ENCODE results near the gene FMN2.

DNA sequence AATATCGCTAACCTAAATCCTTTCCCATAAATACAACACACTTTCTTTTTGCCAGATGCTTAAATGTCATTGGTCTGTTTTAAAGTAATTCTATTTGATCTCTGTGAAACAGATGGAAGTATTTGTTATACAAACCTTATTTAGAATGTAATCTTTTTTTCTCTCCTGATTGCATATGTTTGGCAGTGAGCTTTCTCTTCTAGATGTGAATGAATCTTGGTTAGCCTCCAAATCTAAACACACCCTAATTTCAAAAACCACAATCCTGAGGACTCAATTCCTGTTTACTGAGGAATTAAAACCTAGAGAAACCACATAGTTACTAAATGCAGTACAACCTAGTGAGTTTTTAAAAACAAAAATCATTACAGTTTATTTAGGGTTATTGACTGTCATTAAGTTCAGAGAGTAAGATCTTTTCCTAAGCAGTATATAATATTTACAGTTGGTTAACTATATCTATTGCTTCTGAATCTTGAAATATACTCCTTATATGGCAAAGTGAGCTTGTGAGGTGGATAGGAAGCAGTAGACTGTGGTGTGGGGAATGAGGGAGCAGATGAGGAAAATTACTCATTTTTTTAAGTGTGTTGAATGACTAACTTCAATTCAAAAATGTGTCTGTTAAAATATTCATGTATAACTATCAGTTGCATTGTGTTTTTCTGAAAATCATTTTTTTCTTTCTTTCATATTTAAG is 218.7 kb downstream of the FMN2 start:
- TF ChIP-seq POLR2A (IDR thresholded peaks at IDR 0.05), result no peak
- TF ChIP-seq, protein P1, sequence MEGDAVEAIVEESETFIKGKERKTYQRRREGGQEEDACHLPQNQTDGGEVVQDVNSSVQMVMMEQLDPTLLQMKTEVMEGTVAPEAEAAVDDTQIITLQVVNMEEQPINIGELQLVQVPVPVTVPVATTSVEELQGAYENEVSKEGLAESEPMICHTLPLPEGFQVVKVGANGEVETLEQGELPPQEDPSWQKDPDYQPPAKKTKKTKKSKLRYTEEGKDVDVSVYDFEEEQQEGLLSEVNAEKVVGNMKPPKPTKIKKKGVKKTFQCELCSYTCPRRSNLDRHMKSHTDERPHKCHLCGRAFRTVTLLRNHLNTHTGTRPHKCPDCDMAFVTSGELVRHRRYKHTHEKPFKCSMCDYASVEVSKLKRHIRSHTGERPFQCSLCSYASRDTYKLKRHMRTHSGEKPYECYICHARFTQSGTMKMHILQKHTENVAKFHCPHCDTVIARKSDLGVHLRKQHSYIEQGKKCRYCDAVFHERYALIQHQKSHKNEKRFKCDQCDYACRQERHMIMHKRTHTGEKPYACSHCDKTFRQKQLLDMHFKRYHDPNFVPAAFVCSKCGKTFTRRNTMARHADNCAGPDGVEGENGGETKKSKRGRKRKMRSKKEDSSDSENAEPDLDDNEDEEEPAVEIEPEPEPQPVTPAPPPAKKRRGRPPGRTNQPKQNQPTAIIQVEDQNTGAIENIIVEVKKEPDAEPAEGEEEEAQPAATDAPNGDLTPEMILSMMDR (IDR thresholded peaks at IDR 0.05), result no peak
